ENCODE measurements around the gene FUZ.

DNA sequence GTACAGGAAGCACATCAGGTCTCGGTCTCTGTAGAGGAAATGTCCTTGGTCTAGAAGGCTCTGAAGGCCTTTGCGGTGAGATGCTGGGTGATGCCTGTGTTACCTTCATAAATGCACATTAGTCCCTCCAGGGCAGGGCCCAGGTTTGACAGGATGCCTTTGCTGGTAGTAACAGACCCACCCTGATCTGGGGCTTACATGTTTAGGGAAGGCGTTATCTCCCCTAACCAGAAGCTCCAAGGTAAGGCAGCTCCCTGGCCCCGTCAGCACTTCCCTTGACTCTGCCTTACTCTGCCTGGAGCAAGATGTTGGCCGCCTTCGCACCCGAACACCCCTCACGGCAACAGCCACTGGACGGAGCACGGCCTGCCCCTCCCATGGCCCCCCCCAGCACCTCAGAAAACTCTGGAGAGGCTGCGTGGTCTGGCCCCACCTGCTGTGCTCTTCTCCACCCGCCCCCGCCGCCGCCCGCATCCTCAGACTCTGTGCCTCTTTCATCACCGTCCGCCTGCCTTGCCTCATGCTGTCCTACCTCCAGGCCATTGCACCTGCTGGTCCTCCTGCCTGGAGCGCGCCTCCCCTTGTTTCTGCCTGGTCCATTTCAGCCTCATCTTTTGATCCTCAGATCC is 37.2 kb downstream of the FUZ start:
- no peak for TF ChIP-seq CTCF (IDR thresholded peaks at IDR 0.05)
- TF ChIP-seq POLR2A (IDR thresholded peaks at IDR 0.05), result no peak
